NCI-H146 treated with DMSO at 0.1 percent for 48 hours (cell line): ENCODE results near the gene SLC8A1.

ENCODE experiments used
- DNase-seq: peaks from one replicate; lab custom pipeline; 2025; ENCODE audit not compliant: unreplicated experiment; lab: John Stamatoyannopoulos, UW

Gene SLC8A1

GRCh38 chr2:40166006-40166405 is 285.9 kb downstream of the SLC8A1 start:
- DNase-seq, result peak; percentile 98

GRCh38 chr2:40165509-40165844 is 286.4 kb downstream of the SLC8A1 start:
- DNase-seq, result no peak

- DNase-seq, result no peak
Observed at GRCh38 chr2:40164736-40165508, 287.0 kb downstream of the SLC8A1 start.

- no peak for DNase-seq
Observed at GRCh38 chr2:40161986-40162385, 289.9 kb downstream of the SLC8A1 start.

GRCh38 chr2:40160751-40161218 is 291.1 kb downstream of the SLC8A1 start:
- no peak for DNase-seq

- no peak for DNase-seq
Observed at GRCh38 chr2:40159333-40159732, 292.6 kb downstream of the SLC8A1 start.

- DNase-seq, result no peak
Observed at GRCh38 chr2:40158781-40159180, 293.1 kb downstream of the SLC8A1 start.

GRCh38 chr2:40155728-40156127 is 296.2 kb downstream of the SLC8A1 start:
- no peak for DNase-seq

GRCh38 chr2:40150266-40150665 is 301.6 kb downstream of the SLC8A1 start:
- DNase-seq, result no peak

- no peak for DNase-seq
Observed at GRCh38 chr2:40148334-40148733, 303.6 kb downstream of the SLC8A1 start.

- peak; percentile 76 for DNase-seq
Observed at GRCh38 chr2:40147360-40147759, 304.5 kb downstream of the SLC8A1 start.

GRCh38 chr2:40144022-40144421 is 307.9 kb downstream of the SLC8A1 start:
- no peak for DNase-seq

GRCh38 chr2:40138314-40138713 is 313.6 kb downstream of the SLC8A1 start:
- DNase-seq, result no peak

- DNase-seq, result no peak
Observed at GRCh38 chr2:40131081-40131704, 320.7 kb downstream of the SLC8A1 start.

- DNase-seq, result no peak
Observed at GRCh38 chr2:40130251-40130994, 321.5 kb downstream of the SLC8A1 start.

GRCh38 chr2:40129725-40130124 is 322.2 kb downstream of the SLC8A1 start:
- DNase-seq, result peak; percentile 41

GRCh38 chr2:40128796-40129195 is 323.1 kb downstream of the SLC8A1 start:
- DNase-seq, result no peak

- DNase-seq, result no peak
Observed at GRCh38 chr2:40127890-40128557, 323.9 kb downstream of the SLC8A1 start.

- DNase-seq, result no peak
Observed at GRCh38 chr2:40127146-40127545, 324.7 kb downstream of the SLC8A1 start.

GRCh38 chr2:40126006-40126405 is 325.9 kb downstream of the SLC8A1 start:
- no peak for DNase-seq

- DNase-seq, result no peak
Observed at GRCh38 chr2:40123746-40124145, 328.1 kb downstream of the SLC8A1 start.
